HG02981 (cell line): Measurements from ENCODE around the gene TGFBR3.
A peak's percentile ranks its signal among the peaks of the same experiment; 100 is the strongest.

Experiments
- ATAC-seq: cut with Tn5 transposase; IDR thresholded peaks from one replicate; pipeline ENCODE4 v1.9.1; 2021; ENCODE audit warnings: mild to moderate bottlenecking, moderate library complexity; ENCODE audit not compliant: unreplicated experiment

TGFBR3 gene

DNA sequence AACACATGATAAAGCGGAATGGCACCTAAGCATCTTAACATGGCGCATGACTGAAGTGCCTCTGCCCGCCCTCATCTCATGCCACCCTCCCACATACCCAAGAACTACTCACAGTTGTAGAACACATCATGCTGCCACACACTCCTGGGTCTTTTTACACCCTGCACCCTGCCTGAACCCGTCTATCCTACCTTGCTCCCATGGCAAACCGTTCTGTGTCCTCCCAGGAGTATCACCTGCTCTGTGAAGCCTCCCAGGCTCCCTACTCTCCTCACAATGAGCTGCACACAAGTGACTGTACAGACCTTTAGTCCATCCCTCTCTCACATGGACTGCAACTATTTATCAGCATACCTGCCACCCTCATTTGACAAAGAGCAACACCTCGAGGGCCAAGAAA, 144.0 kb downstream of the TGFBR3 start:
- no peak for ATAC-seq

DNA sequence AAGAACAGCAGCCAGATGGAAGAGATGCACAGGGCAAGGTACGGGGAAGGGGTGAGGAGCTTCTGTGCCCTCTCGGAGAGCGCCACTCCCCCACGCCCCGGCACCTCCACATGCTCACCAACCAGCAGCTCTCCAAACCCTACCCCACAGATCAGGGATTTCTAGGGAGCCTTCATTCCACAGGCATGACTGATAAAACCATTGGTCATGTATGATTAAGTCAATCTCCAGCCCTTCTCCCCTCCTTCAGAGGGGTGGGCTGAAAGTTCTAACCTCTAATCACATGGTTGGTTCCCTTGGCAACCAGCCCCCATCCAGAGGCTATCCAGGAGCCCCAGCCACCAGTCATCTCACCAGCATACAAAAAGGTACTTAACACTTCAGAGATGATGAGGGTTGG, 144.7 kb downstream of the TGFBR3 start:
- no peak for ATAC-seq

GRCh38 chr1:91737650-91738049, 148.3 kb downstream of the TGFBR3 start:
- no peak for ATAC-seq

- no peak for ATAC-seq
These were observed 149.0 kb downstream of the TGFBR3 start for GRCh38 chr1:91736715-91737615.

DNA sequence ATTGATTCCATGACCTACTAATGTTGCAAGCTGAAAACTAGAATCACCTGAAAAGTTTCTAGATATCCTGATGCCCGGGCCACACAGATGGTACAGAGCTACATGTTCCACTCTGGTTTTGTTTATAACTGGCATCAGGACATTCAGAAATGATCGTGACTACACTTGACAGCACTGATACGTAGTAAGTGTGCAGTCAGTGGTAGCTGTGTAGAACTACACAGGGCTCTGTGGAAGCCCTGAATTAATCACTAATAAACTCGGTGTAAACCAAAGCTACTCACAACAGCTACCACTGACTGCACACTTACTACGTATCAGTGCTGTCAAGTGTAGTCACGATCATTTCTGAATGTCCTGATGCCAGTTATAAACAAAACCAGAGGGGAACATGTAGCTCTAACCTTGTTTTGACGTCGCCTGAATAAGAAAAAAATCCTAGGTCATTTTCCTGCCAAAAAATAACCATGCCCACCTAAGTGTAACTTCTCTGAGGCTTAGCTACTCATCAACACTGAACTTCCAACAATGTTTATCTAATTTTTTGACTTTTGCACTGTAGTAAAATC, 149.7 kb downstream of the TGFBR3 start:
- ATAC-seq = no peak

DNA sequence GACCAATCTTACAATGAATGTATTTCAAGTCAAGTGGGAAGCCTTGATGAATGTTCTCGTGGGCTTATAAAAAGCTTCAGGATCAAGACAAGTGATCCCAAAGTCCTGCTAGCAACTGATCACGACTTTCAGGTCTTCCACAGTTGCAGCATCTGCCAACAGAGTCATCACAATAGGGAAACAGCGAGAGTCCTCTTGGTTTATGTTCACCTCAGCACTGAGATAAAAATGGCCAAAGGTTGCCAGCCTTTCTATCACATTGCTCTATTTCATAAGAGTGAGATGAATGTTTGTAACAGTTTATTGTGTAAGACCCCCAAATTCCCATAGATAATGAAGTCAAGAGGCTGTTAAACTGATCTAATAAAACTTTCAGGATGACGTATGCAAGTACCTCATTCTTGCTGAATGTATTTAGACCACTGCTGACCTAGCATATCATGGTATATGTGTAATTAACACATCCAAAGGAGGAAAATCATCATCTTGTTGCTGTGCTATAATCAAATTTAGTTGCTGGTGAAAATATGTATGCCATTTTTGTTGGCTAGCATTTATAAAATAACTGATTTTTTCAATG, 150.6 kb downstream of the TGFBR3 start:
- no peak for ATAC-seq

GRCh38 chr1:91734761-91735160, 151.2 kb downstream of the TGFBR3 start:
- no peak for ATAC-seq

- ATAC-seq = no peak
These were observed 152.7 kb downstream of the TGFBR3 start for GRCh38 chr1:91733108-91733710.

DNA sequence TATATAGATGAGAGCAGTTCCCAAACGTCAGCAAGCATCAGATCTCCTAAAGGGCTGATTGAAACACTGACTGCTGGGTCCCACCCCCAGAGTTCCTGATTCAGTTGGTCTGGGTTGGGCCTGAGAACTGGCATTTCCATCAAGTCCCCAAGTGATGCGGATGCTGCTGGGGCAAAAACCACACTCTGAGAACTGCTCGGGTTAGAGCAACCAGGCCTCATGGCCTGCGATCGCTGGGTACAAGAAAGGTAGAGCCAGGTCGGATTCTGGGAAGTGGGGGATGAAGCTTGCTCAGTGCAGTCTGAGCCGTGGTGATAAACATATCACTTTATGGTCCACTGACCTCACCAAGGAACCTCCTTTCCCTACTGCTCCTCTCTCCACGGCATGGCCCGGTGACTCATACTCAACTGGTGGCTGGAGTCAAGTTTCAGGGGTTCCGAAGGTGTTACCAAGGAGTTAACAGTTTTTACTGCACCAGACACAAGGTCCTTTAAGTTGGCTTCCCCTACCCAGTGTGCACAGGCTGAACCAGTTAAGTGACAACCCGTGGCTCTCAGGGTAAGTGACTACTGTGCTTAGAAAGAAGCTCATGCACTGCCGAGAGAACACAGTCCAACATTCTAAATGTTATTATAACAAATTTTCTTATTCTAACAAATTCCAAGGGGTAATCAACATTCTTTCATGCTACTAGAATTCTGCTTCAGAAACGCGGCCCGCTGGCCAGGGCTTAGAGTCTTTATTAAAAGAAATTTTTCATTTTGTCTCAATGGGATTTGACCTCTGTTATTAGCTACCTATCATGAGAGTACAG, 153.5 kb downstream of the TGFBR3 start:
- no peak for ATAC-seq

DNA sequence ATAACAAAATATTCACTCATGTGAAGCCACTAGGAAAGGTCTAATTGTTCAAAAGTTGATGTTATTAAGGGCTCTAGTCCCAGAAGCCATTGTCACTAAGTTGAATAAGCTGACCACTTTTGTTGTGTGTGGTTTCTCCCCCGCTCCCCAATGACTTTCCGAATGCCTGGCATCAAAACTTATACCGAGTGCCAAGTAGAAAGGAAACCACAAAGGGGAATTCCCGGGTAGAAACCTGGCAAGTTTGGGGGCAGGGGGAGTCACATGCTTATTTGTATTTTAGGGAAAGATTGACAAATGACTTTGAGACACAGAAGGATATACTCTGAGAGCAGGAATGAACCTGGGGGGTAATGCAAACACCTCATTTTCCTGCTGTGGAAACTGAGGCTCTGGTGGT, 154.1 kb downstream of the TGFBR3 start:
- no peak for ATAC-seq

- ATAC-seq = no peak
These were observed 154.9 kb downstream of the TGFBR3 start for GRCh38 chr1:91730801-91731732.

DNA sequence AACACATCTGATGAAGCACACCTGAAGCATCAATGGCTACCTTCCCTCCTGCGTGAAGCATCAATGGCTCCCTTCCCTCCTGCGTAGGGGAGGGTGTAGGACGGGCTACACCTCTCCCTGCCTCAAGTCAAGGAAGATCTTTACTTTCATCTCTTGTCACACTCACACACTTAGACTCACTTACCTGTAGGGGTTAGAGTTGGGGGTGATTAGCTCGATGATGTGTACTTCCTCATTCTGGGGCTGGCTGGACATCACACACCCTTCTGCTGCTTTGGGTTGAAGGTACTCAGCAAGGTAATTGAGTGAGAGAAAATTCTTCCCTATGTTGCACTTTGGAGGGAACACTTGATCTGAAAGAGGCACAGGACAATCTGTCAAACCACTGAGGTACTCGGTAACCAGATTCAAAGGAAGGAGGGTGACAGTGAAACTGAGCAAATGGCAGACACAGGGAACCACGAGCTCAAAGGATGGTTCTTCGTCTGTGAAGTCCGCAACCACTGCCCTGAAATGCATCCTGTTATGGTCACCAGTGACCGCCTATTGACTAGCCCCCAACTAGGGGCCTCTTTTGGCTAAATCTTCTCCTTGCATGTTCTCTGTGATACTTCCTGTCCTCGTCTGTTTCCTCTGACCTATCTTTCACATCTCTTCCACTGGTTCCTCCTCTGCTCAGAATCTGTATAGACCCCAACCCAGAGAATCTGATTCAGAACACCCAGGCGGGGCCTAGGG, 156.2 kb downstream of the TGFBR3 start:
- peak; percentile 46 for ATAC-seq

- no peak for ATAC-seq
These were observed 158.2 kb downstream of the TGFBR3 start for GRCh38 chr1:91727763-91728162.

DNA sequence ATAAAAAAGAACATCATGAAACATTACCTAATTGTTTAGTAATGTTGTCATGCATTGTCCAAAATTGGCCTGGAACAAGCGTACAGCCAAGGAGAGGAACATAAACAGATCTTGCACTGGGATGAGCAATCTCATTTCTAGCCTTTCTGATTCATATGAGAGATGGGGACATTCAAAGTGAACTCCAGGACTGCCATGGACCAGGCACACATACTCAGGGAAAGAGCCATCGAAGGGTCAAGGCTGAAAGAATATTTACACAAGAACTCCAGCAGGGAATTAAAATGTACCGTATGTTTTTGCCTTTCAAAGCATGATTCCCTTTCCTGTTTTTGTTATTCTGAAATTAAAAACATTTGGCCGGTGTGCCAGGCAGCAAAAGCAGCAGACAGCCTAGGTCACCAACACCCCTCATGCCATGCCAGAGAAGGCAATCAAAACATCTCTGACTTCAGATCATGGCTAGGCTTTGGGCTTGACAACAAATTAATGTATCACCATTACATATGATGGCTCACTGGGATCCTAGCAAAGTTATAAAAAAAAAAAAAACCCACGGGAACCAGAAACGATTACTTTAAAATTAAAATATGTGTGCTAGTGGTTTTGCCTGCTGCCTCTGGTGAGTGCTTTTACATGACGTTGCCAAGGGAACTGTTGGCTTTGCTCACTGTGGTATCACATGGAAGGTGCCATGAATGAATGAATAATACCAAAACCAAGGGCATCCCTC, 159.8 kb downstream of the TGFBR3 start:
- no peak for ATAC-seq

DNA sequence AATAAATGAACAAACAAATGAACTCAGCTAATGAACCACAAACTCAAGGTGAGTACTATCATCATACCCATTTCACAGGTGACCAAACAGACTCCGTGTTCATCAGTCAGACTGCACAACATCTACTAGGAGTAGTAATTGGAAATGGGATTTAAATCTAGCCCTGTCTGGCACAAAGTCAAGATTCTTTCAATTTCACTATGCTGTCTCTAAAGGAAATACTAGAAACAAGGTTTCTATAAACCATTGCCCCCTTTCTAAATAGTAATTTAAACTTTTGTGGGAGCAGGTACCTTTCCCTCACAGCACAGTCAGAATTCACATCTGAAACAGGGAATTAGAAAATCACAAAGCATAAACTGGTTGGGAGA, 160.3 kb downstream of the TGFBR3 start:
- no peak for ATAC-seq

- ATAC-seq = no peak
These were observed 161.3 kb downstream of the TGFBR3 start for GRCh38 chr1:91724644-91725043.

DNA sequence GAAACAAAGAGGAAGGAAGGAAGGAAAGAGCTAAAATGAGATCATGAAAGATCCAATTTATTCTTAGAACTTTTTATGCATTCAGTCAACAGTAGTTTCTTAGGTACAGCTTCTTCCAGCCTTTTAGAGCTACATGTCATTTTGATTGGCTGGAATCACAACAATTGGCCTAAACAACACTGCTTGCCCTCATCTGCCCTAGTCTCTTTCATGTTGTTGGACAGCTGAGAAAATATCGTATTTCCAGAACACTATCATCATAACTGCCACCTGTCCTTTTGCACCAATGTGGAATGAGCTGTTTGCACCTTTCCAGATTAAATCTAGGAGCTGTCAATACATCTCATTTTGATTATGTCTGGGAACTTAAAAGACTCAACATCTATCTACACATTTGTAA, 161.7 kb downstream of the TGFBR3 start:
- ATAC-seq = no peak

- no peak for ATAC-seq
These were observed 165.9 kb downstream of the TGFBR3 start for GRCh38 chr1:91720044-91720443.

DNA sequence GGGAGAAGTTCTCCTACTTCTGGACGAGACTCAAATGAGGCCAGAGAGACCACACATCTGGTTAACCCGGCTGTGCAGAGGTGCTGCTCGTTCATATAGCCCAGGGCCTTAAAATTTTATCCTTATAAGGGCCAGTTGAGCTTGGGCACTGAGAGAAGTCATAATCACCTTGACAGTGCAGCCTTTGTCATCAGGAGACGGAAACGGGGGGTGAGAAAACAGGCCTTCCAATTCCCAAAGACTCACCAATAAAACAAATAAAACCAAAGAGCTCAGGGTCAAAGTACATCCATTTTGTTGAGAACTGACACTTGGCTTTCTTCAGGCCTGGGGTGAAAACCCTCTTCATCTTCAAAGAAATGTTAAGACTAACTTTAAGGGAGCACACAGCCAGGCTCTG, 167.1 kb downstream of the TGFBR3 start:
- ATAC-seq = no peak
